IMR-90 (cell line): Measurements from ENCODE around the gene PDE6A. TPM values are rescaled to one million over a fixed set of nuclear protein-coding genes. Genes with fewer than 3 reads are reported as not detected.

ENCODE experiments used
- ATAC-seq: fragments of 200-7000 bp; cut with Tn5 transposase; 2 replicates; pipeline ENCODE4 v1.9.1; 2020; ENCODE audit warnings: low read depth, mild to moderate bottlenecking, moderate library complexity
- BruUV-seq: library from RNA; stranded (reverse); fragments of 400-500 nt; replicated peaks from 2 replicates; lab custom pipeline; 2021; lab: Mats Ljungman, UMichigan
- CTCF ChIA-PET: fragments of 300-600 bp; formaldehyde crosslinking; extraction: SDS; loops from one replicate; lab custom pipeline; 2021; ENCODE audit warnings: antibody characterized with exemption; lab: Yijun Ruan, JAX
- POLR2A ChIA-PET: fragments of 300-600 bp; sonication (Branson Sonifier 250); formaldehyde crosslinking; loops from one replicate; lab custom pipeline; 2022; ENCODE audit warnings: antibody characterized with exemption; ENCODE audit not compliant: unreplicated experiment; lab: Charles Lee
- DNase-seq: peaks from one replicate; pipeline ENCODE4 v3.0.0; 2013
- H2AFZ ChIP-seq: replicated peaks from 2 replicates; pipeline ENCODE3; 2013; ENCODE audit warnings: low read length, mild to moderate bottlenecking; ENCODE audit not compliant: poor library complexity
- H2AK5ac ChIP-seq: 2 replicates; pipeline ENCODE4 v1.6.1; 2013; ENCODE audit warnings: low read depth, low read length, inconsistent platforms
- H2AK9ac ChIP-seq: replicated peaks from 2 replicates; pipeline ENCODE3; 2013; ENCODE audit warnings: mild to moderate bottlenecking, low read depth, low read length, moderate library complexity; ENCODE audit not compliant: poor library complexity
- H2BK120ac ChIP-seq: 2 replicates; pipeline ENCODE4 v1.6.1; 2013; ENCODE audit warnings: low read depth, low read length, inconsistent platforms
- H2BK15ac ChIP-seq: 3 replicates; pipeline ENCODE4 v1.6.1; 2013; ENCODE audit warnings: low read depth, low read length, inconsistent platforms
- H2BK20ac ChIP-seq: 2 replicates; pipeline ENCODE4 v1.6.1; 2013; ENCODE audit warnings: low read depth, mild to moderate bottlenecking, inconsistent platforms, low read length, moderate library complexity
- H2BK5ac ChIP-seq: 2 replicates; pipeline ENCODE4 v1.6.1; 2013; ENCODE audit warnings: mild to moderate bottlenecking, low read depth, low read length, inconsistent platforms; ENCODE audit not compliant: poor library complexity, severe bottlenecking
- H3K14ac ChIP-seq: replicated peaks from 2 replicates; pipeline ENCODE4 v1.6.1; 2013; ENCODE audit warnings: low read depth, low read length, inconsistent platforms
- H3K18ac ChIP-seq: 2 replicates; pipeline ENCODE4 v1.6.1; 2013; ENCODE audit warnings: low read depth, low read length, control low read depth
- H3K23ac ChIP-seq: 2 replicates; pipeline ENCODE4 v1.6.1; 2013; ENCODE audit warnings: low read depth, low read length, inconsistent platforms
- H3K27ac ChIP-seq: 2 replicates; pipeline ENCODE4 v1.5.1; 2013; ENCODE audit warnings: mild to moderate bottlenecking, control low read depth, low read length; ENCODE audit not compliant: insufficient read depth
- H3K27me3 ChIP-seq: 2 replicates; pipeline ENCODE4 v1.6.1; 2013; ENCODE audit warnings: low read length; ENCODE audit not compliant: control insufficient read depth, insufficient read depth
- H3K36me3 ChIP-seq: 2 replicates; pipeline ENCODE4 v1.6.1; 2013; ENCODE audit warnings: low read length, mixed read lengths; ENCODE audit not compliant: control insufficient read depth, insufficient read depth
- H3K4ac ChIP-seq: 2 replicates; pipeline ENCODE4 v1.6.1; 2013; ENCODE audit warnings: low read depth, low read length, inconsistent platforms
- H3K4me1 ChIP-seq: 2 replicates; pipeline ENCODE4 v1.6.1; 2013; ENCODE audit warnings: low read length, mixed read lengths; ENCODE audit not compliant: control insufficient read depth, insufficient read depth
- H3K4me2 ChIP-seq: 2 replicates; pipeline ENCODE4 v1.6.1; 2013; ENCODE audit warnings: low read depth, mild to moderate bottlenecking, control low read depth, low read length, moderate library complexity
- H3K4me3 ChIP-seq: 2 replicates; pipeline ENCODE4 v1.5.1; 2013; ENCODE audit warnings: low read depth, mild to moderate bottlenecking, control low read depth, low read length, moderate library complexity; ENCODE audit not compliant: insufficient read depth
- H3K56ac ChIP-seq: 2 replicates; pipeline ENCODE4 v1.6.1; 2013; ENCODE audit warnings: low read length, inconsistent platforms; ENCODE audit not compliant: insufficient read depth; ENCODE audit errors: extremely low read depth
- H3K79me1 ChIP-seq, 2 experiments: 2 replicates each; pipeline ENCODE4 v1.6.1; 2013; ENCODE audit warnings: low read length in 2 of 2, inconsistent platforms in 1 of 2, low read depth in 1 of 2
- H3K9ac ChIP-seq: 2 replicates; pipeline ENCODE4 v1.6.1; 2013; ENCODE audit warnings: low read depth, low read length, control low read depth
- H3K9me1 ChIP-seq: 2 replicates; pipeline ENCODE4 v1.6.1; 2013; ENCODE audit warnings: low read length, inconsistent platforms; ENCODE audit not compliant: insufficient read depth
- H3K9me3 ChIP-seq: 2 replicates; pipeline ENCODE4 v1.6.1; 2013; ENCODE audit warnings: low read length; ENCODE audit not compliant: control insufficient read depth, insufficient read depth
- H4K20me1 ChIP-seq: 2 replicates; pipeline ENCODE4 v1.6.1; 2013; ENCODE audit warnings: low read length, inconsistent platforms; ENCODE audit not compliant: insufficient read depth
- H4K5ac ChIP-seq: 2 replicates; pipeline ENCODE4 v1.6.1; 2013; ENCODE audit warnings: mild to moderate bottlenecking, low read depth, low read length, control low read depth
- H4K8ac ChIP-seq, 2 experiments: 2 replicates each; pipeline ENCODE4 v1.6.1; 2013; ENCODE audit warnings: low read depth in 2 of 2, low read length in 2 of 2, control low read depth in 1 of 2, inconsistent platforms in 1 of 2
- H4K91ac ChIP-seq: 2 replicates; pipeline ENCODE4 v1.6.1; 2013; ENCODE audit warnings: low read depth, low read length, inconsistent platforms; ENCODE audit not compliant: insufficient read depth
- CEBPB ChIP-seq: IDR thresholded peaks from 2 replicates; pipeline ENCODE4 v1.6.1; 2012; ENCODE audit warnings: low read depth, low read length, improper control_type of control experiment
- CHD1 ChIP-seq: IDR thresholded peaks from 2 replicates; pipeline ENCODE4 v1.6.1; 2012; ENCODE audit warnings: low read depth, low read length, improper control_type of control experiment
- ELK1 ChIP-seq: fragments of 150-350 bp; IDR thresholded peaks from 2 replicates; pipeline ENCODE4 v1.6.1; 2016; ENCODE audit warnings: low read depth, mild to moderate bottlenecking, low read length, moderate library complexity, borderline replicate concordance
- FOS ChIP-seq: fragments of 150-350 bp; IDR thresholded peaks from 2 replicates; pipeline ENCODE4 v1.6.1; 2016; ENCODE audit warnings: low read depth, low read length
- MAFK ChIP-seq: IDR thresholded peaks from 2 replicates; pipeline ENCODE4 v1.6.1; 2012; ENCODE audit warnings: low read depth, low read length, improper control_type of control experiment
- MAZ ChIP-seq: IDR thresholded peaks from 2 replicates; pipeline ENCODE4 v1.6.1; 2012; ENCODE audit warnings: low read depth, mild to moderate bottlenecking, low read length, improper control_type of control experiment, moderate library complexity, borderline replicate concordance
- MXI1 ChIP-seq: IDR thresholded peaks from 2 replicates; pipeline ENCODE4 v1.6.1; 2012; ENCODE audit warnings: low read depth, mild to moderate bottlenecking, low read length, moderate library complexity, borderline replicate concordance
- NFE2L2 ChIP-seq: fragments of 150-350 bp; IDR thresholded peaks from 2 replicates; pipeline ENCODE4 v1.6.1; 2016; ENCODE audit warnings: low read depth, mild to moderate bottlenecking, low read length
- POLR2A ChIP-seq: IDR thresholded peaks from 2 replicates; pipeline ENCODE4 v1.6.1; 2012; ENCODE audit warnings: mild to moderate bottlenecking, low read depth, low read length
- RAD21 ChIP-seq: IDR thresholded peaks from 2 replicates; pipeline ENCODE4 v1.6.1; 2012; ENCODE audit warnings: low read length, improper control_type of control experiment
- RCOR1 ChIP-seq: IDR thresholded peaks from 2 replicates; pipeline ENCODE4 v1.6.1; 2012; ENCODE audit warnings: mild to moderate bottlenecking, low read length, improper control_type of control experiment; ENCODE audit not compliant: insufficient replicate concordance
- RFX5 ChIP-seq: IDR thresholded peaks from 2 replicates; pipeline ENCODE4 v1.8.0; 2012; ENCODE audit warnings: low read depth, mild to moderate bottlenecking, low read length, moderate library complexity
- SMC3 ChIP-seq: fragments of 150-350 bp; IDR thresholded peaks from 2 replicates; pipeline ENCODE4 v1.6.1; 2016; ENCODE audit warnings: low read depth, mild to moderate bottlenecking, antibody characterized with exemption, low read length, moderate library complexity
- USF2 ChIP-seq: fragments of 150-350 bp; IDR thresholded peaks from 2 replicates; pipeline ENCODE4 v1.6.1; 2017; ENCODE audit warnings: mild to moderate bottlenecking, antibody characterized with exemption, low read length, low read depth
- WGBS, 2 experiments: methylation state at CpG; one replicate each; pipeline versions ENCODE4 v1.1.5 to v1.1.7; 2013; ENCODE audit warnings: missing lambda C conversion rate in 2 of 2; ENCODE audit not compliant: insufficient read length in 1 of 2; ENCODE audit errors: extremely low coverage in 2 of 2; 5-methylcytosine and 5-hydroxymethylcytosine counted together
- dilution Hi-C: fragments of 300-500 bp; cut with HindIII; formaldehyde crosslinking; loops from one replicate; pipeline ENCODE4 v1.14.3; 2018; ENCODE audit warnings: low sequenced_read_pairs; ENCODE audit not compliant: unreplicated experiment
- in situ Hi-C: fragments of 300-500 bp; cut with MboI; formaldehyde crosslinking; loops from 3 replicates; pipeline ENCODE4 v1.14.3; 2019; ENCODE audit warnings: low sequenced_read_pairs, inconsistent platforms, mixed read lengths
- intact Hi-C: fragments of 100-400 bp; cut with micrococcal nuclease; formaldehyde crosslinking; loops from 2 replicates; pipeline ENCODE4 v1.10.0; 2022
- polyA plus RNA-seq, 3 experiments: library from polyadenylated mRNA; depleted of rRNA; stranded (reverse); fragments of >200 nt; gene quantifications; 2 replicates each; pipeline ENCODE4 v1.2.3, GENCODE V29; 2012; ENCODE audit warnings: low replicate concordance in 1 of 3
- total RNA-seq: library from RNA; depleted of rRNA; stranded (reverse); fragments of >200 nt; gene quantifications from 2 replicates; pipeline ENCODE4 v1.2.3, GENCODE V29; 2012
- TF ChIP-seq, protein P1 (sequence below): conservative IDR thresholded peaks from 2 replicates; pipeline ENCODE4 v1.5.1; 2012; ENCODE audit warnings: mild to moderate bottlenecking, low read depth, low read length, improper control_type of control experiment

The PDE6A gene
- total and polyA plus RNA-seq, 2 of the 4 experiments (the other 2 are of a cell fraction), result not detected

GRCh38 chr5:149822301-149822700 lies 122.3 kb downstream of the PDE6A start:
- CTCF ChIA-PET, result no interaction called here
- no peak overlapping the region for H3K18ac ChIP-seq
- in situ Hi-C loops, result no loop called here

More at GRCh38 chr5:149822301-149822700, 122.3 kb downstream of the PDE6A start:
- Histone ChIP-seq H4K91ac (no peak overlapping the region), H2AFZ (no peak overlapping the region), H4K20me1 (no peaks in the 10 kb centered on the region), H2AK9ac (no peak overlapping the region), H3K56ac (no peak overlapping the region), H3K9me3 (no peaks in the 10 kb centered on the region), H3K4me2 (no peak overlapping the region), H3K9me1 (no peaks in the 10 kb centered on the region), H2BK5ac (no peak overlapping the region), H3K9ac (no peak overlapping the region), H3K23ac (no peak overlapping the region), H3K4me3 (no peak overlapping the region), H2AK5ac (no peak overlapping the region), H4K5ac (no peak overlapping the region), H2BK120ac (no peak overlapping the region), H4K8ac (no peak overlapping the region), H3K14ac (no peak overlapping the region), H3K27ac (no peak overlapping the region), H3K36me3 (no peaks in the 10 kb centered on the region), H3K4me1 (no peaks in the 10 kb centered on the region), H2BK20ac (no peak overlapping the region), H3K4ac (no peak overlapping the region), H3K79me1 (no peaks in the 10 kb centered on the region), H2BK15ac (no peak overlapping the region), H3K27me3 (peaks cover 2% of the 10 kb centered on the region)
- POLR2A ChIA-PET, result no interaction called here
- dilution Hi-C loops, result loop anchor here (10.0 kb wide), 1 partner anchor 188 kb away; no protein-coding TSS in a partner anchor
- BruUV-seq, result no TSS peak
- TF ChIP-seq FOS (no peak), MAFK (no peak), CEBPB (no peak), SMC3 (no peak), NFE2L2 (no peak), USF2 (no peak), RFX5 (no peak), POLR2A (no peak), ELK1 (no peak), MAZ (no peak), RCOR1 (no peak), MXI1 (no peak), RAD21 (no peak), CHD1 (no peak)
- TF ChIP-seq, protein P1, sequence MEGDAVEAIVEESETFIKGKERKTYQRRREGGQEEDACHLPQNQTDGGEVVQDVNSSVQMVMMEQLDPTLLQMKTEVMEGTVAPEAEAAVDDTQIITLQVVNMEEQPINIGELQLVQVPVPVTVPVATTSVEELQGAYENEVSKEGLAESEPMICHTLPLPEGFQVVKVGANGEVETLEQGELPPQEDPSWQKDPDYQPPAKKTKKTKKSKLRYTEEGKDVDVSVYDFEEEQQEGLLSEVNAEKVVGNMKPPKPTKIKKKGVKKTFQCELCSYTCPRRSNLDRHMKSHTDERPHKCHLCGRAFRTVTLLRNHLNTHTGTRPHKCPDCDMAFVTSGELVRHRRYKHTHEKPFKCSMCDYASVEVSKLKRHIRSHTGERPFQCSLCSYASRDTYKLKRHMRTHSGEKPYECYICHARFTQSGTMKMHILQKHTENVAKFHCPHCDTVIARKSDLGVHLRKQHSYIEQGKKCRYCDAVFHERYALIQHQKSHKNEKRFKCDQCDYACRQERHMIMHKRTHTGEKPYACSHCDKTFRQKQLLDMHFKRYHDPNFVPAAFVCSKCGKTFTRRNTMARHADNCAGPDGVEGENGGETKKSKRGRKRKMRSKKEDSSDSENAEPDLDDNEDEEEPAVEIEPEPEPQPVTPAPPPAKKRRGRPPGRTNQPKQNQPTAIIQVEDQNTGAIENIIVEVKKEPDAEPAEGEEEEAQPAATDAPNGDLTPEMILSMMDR, result no peak
- intact Hi-C loops, result no loop called here
- ATAC-seq (no peak), DNase-seq (no peak)
- 88% methylated on average over 2 of the region's 5 CpGs; no CpG with 5 or more reads in 1 of the 2 experiments for WGBS, 2 experiments
